H1 (cell line): ENCODE data around the gene COL2A1. TPM values are rescaled to one million over a fixed set of nuclear protein-coding genes. Genes with fewer than 3 reads are reported as not detected.

Experiments
- CTCF ChIA-PET: fragments of 300-600 bp; sonication (Branson Sonifier 250); formaldehyde crosslinking; loops from one replicate; lab custom pipeline; 2021; ENCODE audit not compliant: partially characterized antibody; lab: Charles Lee
- POLR2A ChIA-PET: fragments of 300-600 bp; sonication (Branson Sonifier 250); formaldehyde crosslinking; loops from one replicate; lab custom pipeline; 2021; ENCODE audit warnings: inconsistent platforms; ENCODE audit not compliant: partially characterized antibody; lab: Charles Lee
- DNase-seq, 2 experiments: peaks; one replicate each; pipeline versions ENCODE4 v3.0.0 to v3.0.0-alpha.2; 2010 to 2022; ENCODE audit warnings: low spot score in 2 of 2, low read depth in 1 of 2, mixed read lengths in 1 of 2
- FAIRE-seq: peaks from 2 replicates; lab custom pipeline; 2011; peaks lifted over from hg19 to GRCh38; lab: Jason Lieb, UNC
- H2AFZ ChIP-seq: 2 replicates; pipeline ENCODE4 v1.8.1; 2012; ENCODE audit warnings: low read length, inconsistent platforms
- H2AK5ac ChIP-seq: 2 replicates; pipeline ENCODE4 v1.6.1; 2013; ENCODE audit warnings: low read depth, low read length
- H2BK120ac ChIP-seq: replicated peaks from 2 replicates; pipeline ENCODE3; 2013; ENCODE audit warnings: low read depth, low read length, inconsistent platforms
- H2BK12ac ChIP-seq: 2 replicates; pipeline ENCODE4 v1.6.1; 2013; ENCODE audit warnings: low read depth, low read length
- H2BK15ac ChIP-seq: 2 replicates; pipeline ENCODE4 v1.6.1; 2013; ENCODE audit warnings: low read length
- H2BK20ac ChIP-seq: 2 replicates; pipeline ENCODE4 v1.6.1; 2013; ENCODE audit warnings: low read length
- H2BK5ac ChIP-seq: 2 replicates; pipeline ENCODE4 v1.6.1; 2013; ENCODE audit warnings: low read depth, low read length
- H3K14ac ChIP-seq: 2 replicates; pipeline ENCODE4 v1.6.1; 2013; ENCODE audit warnings: inconsistent platforms; ENCODE audit not compliant: insufficient read length
- H3K18ac ChIP-seq: 2 replicates; pipeline ENCODE4 v1.6.1; 2013; ENCODE audit warnings: low read length; ENCODE audit errors: extremely low read depth
- H3K23ac ChIP-seq: 2 replicates; pipeline ENCODE4 v1.6.1; 2013; ENCODE audit warnings: inconsistent platforms; ENCODE audit not compliant: insufficient read length
- H3K23me2 ChIP-seq: 2 replicates; pipeline ENCODE4 v1.6.1; 2013; ENCODE audit warnings: low read depth, low read length
- H3K27ac ChIP-seq: 2 replicates; pipeline ENCODE4 v1.6.1; 2011; ENCODE audit warnings: low read depth, low read length, inconsistent platforms
- H3K27me3 ChIP-seq, 4 experiments: replicated peaks in 1 of 4; 1 replicate in 1 of 4; 2 replicates in 3 of 4; pipeline versions ENCODE4 v1.6.1 to v1.8.1; 2011 to 2013; ENCODE audit warnings: low read length in 3 of 4, mild to moderate bottlenecking in 3 of 4, inconsistent platforms in 2 of 4, mixed read lengths in 2 of 4, moderate library complexity in 1 of 4; ENCODE audit not compliant: control insufficient read depth in 3 of 4, insufficient read depth in 3 of 4; ENCODE audit errors: extremely low read depth in 1 of 4
- H3K36me3 ChIP-seq, 4 experiments: 2 replicates each; pipeline versions ENCODE4 v1.6.1 to v1.8.1; 2011 to 2013; ENCODE audit warnings: mild to moderate bottlenecking in 4 of 4, low read length in 3 of 4, moderate library complexity in 2 of 4, control low read depth in 1 of 4, inconsistent platforms in 1 of 4; ENCODE audit not compliant: insufficient read depth in 4 of 4, control insufficient read depth in 2 of 4
- H3K4ac ChIP-seq: replicated peaks from 2 replicates; pipeline ENCODE3; 2013; ENCODE audit warnings: low read length, low read depth, mixed read lengths, inconsistent platforms; ENCODE audit not compliant: insufficient read length
- H3K4me1 ChIP-seq, 4 experiments: replicated peaks in 1 of 4; 1 replicate in 1 of 4; 2 replicates in 3 of 4; pipeline versions ENCODE4 v1.6.1 to v1.8.1; 2011 to 2013; ENCODE audit warnings: low read length in 3 of 4, inconsistent platforms in 2 of 4, mixed read lengths in 1 of 4; ENCODE audit not compliant: insufficient read depth in 4 of 4, control insufficient read depth in 3 of 4
- H3K4me2 ChIP-seq, 2 experiments: 2 replicates each; pipeline versions ENCODE4 v1.6.1 to v1.8.1; 2011 to 2013; ENCODE audit warnings: low read depth in 2 of 2, low read length in 2 of 2, control low read depth in 1 of 2, inconsistent platforms in 1 of 2, mild to moderate bottlenecking in 1 of 2; ENCODE audit not compliant: insufficient read depth in 1 of 2
- H3K4me3 ChIP-seq, 4 experiments: fragments of 200-600, 300-600 bp in 1 of 4; sonication (generic), shearing (Covaris generic), sonication (Bioruptor Twin) in 1 of 4; 2 replicates each; pipeline versions ENCODE4 v1.5.1 to v1.8.1; 2011 to 2016; ENCODE audit warnings: low read length in 4 of 4, low read depth in 3 of 4, control low read depth in 2 of 4, inconsistent platforms in 2 of 4, mild to moderate bottlenecking in 2 of 4, mixed read lengths in 1 of 4, moderate library complexity in 1 of 4; ENCODE audit not compliant: insufficient read depth in 2 of 4; ENCODE audit errors: extremely low read depth in 1 of 4
- H3K56ac ChIP-seq: replicated peaks from 2 replicates; pipeline ENCODE3; 2013; ENCODE audit warnings: low read depth, mild to moderate bottlenecking, mixed read lengths, low read length, inconsistent platforms; ENCODE audit not compliant: insufficient read length
- H3K79me1 ChIP-seq: 2 replicates; pipeline ENCODE4 v1.6.1; 2013; ENCODE audit warnings: low read depth, low read length, control low read depth
- H3K79me2 ChIP-seq, 2 experiments: 2 replicates each; pipeline versions ENCODE4 v1.6.1 to v1.8.1; 2012 to 2013; ENCODE audit warnings: low read length in 2 of 2, mild to moderate bottlenecking in 2 of 2, inconsistent platforms in 1 of 2; ENCODE audit not compliant: insufficient read depth in 2 of 2, control insufficient read depth in 1 of 2
- H3K9ac ChIP-seq, 4 experiments: replicated peaks in 1 of 4; 1 replicate in 1 of 4; 2 replicates in 3 of 4; pipeline versions ENCODE4 v1.6.1 to v1.8.1; 2011 to 2013; ENCODE audit warnings: low read depth in 3 of 4, low read length in 3 of 4, control low read depth in 2 of 4, mild to moderate bottlenecking in 2 of 4, moderate library complexity in 2 of 4, inconsistent platforms in 1 of 4; ENCODE audit errors: extremely low read depth in 1 of 4
- H3K9me3 ChIP-seq, 2 experiments: 2 replicates each; pipeline versions ENCODE4 v1.6.1 to v1.8.1; 2012 to 2013; ENCODE audit warnings: mild to moderate bottlenecking in 2 of 2, moderate library complexity in 2 of 2, control low read depth in 1 of 2, inconsistent platforms in 1 of 2, low read depth in 1 of 2, low read length in 1 of 2, mixed read lengths in 1 of 2; ENCODE audit not compliant: insufficient read depth in 2 of 2
- H4K20me1 ChIP-seq, 2 experiments: replicated peaks in 1 of 2; 2 replicates each; pipeline versions ENCODE3 to v1.8.1; 2011 to 2013; ENCODE audit warnings: inconsistent platforms in 2 of 2, low read length in 2 of 2, mild to moderate bottlenecking in 1 of 2; ENCODE audit not compliant: insufficient read depth in 2 of 2, control insufficient read depth in 1 of 2
- H4K5ac ChIP-seq: 2 replicates; pipeline ENCODE4 v1.6.1; 2013; ENCODE audit warnings: low read length, low read depth, mixed read lengths, inconsistent platforms; ENCODE audit not compliant: insufficient read length
- H4K8ac ChIP-seq: 2 replicates; pipeline ENCODE4 v1.8.0; 2013; ENCODE audit warnings: mild to moderate bottlenecking, moderate library complexity, low read length, inconsistent platforms; ENCODE audit not compliant: insufficient read depth; ENCODE audit errors: extremely low read depth
- H4K91ac ChIP-seq: replicated peaks from 2 replicates; pipeline ENCODE3; 2013; ENCODE audit warnings: low read length, mixed read lengths, inconsistent platforms; ENCODE audit not compliant: insufficient read length
- EP300 ChIP-seq, 2 experiments: IDR thresholded peaks; 1 replicate in 1 of 2; 2 replicates in 1 of 2; pipeline ENCODE4 v1.6.1; 2011 to 2012; ENCODE audit warnings: low read depth in 2 of 2, low read length in 2 of 2, mild to moderate bottlenecking in 2 of 2, borderline replicate concordance in 1 of 2, inconsistent platforms in 1 of 2, moderate library complexity in 1 of 2
- KDM1A ChIP-seq: fragments of 200-600, 300-600 bp; sonication (generic); IDR thresholded peaks from 2 replicates; pipeline ENCODE4 v1.7.1; 2016; ENCODE audit warnings: mild to moderate bottlenecking, low read length, borderline replicate concordance
- KDM5A ChIP-seq: fragments of 200-600 bp; IDR thresholded peaks from 2 replicates; pipeline ENCODE4 v1.7.1; 2012; ENCODE audit warnings: mild to moderate bottlenecking, low read length, inconsistent platforms, mixed read lengths
- POU5F1 ChIP-seq: IDR thresholded peaks from 2 replicates; pipeline ENCODE4 v1.6.1; 2011; ENCODE audit warnings: low read depth, mild to moderate bottlenecking, low read length, moderate library complexity
- SP4 ChIP-seq: IDR thresholded peaks from 2 replicates; pipeline ENCODE4 v1.6.1; 2012; ENCODE audit warnings: low read length, inconsistent platforms
- WGBS, 2 experiments: shearing (Covaris generic) in 1 of 2; methylation state at CpG; one replicate each; pipeline versions ENCODE4 v1.1.6 to v1.1.7; 2013 to 2015; ENCODE audit warnings: low lambda C conversion rate in 2 of 2, mixed read lengths in 2 of 2, inconsistent platforms in 1 of 2, low coverage in 1 of 2, missing lambda C conversion rate in 1 of 2; ENCODE audit not compliant: insufficient replicate concordance in 2 of 2, insufficient coverage in 1 of 2, insufficient read length in 1 of 2; ENCODE audit errors: extremely low coverage in 1 of 2, missing lambda C conversion rate in 1 of 2; 5-methylcytosine and 5-hydroxymethylcytosine counted together
- polyA plus RNA-seq, 7 experiments: library from polyadenylated mRNA; depleted of rRNA in 3 of 7; stranded (reverse) in 5 of 7; unstranded in 2 of 7; fragments of >200 nt in 5 of 7; fragments of 200-250 nt in 2 of 7; gene quantifications; 1 replicate in 5 of 7; 2 replicates in 1 of 7; 4 replicates in 1 of 7; pipeline versions ENCODE4 v1.2.1 to v1.2.3, GENCODE V29; 2011 to 2013; ENCODE audit warnings: missing spikeins in 2 of 7, mixed read lengths in 2 of 7
- total RNA-seq: library from RNA; stranded (reverse); fragmentation: NEBNext Ultra II Directional; extraction: Animal tissue kit (Norgen Biotek cat#: 25700); gene quantifications from 2 replicates; pipeline ENCODE4 v1.2.1, GENCODE V29; 2021
- TF ChIP-seq, protein P1 (sequence below): IDR thresholded peaks from 2 replicates; pipeline ENCODE4 v1.6.1; 2012; ENCODE audit warnings: inconsistent platforms

The COL2A1 gene
- total and polyA plus RNA-seq, 2 of the 8 experiments (the other 6 are each of a cell fraction or from before 2014, with no cell fraction given), result 4.2 to 14.6 TPM

DNA sequence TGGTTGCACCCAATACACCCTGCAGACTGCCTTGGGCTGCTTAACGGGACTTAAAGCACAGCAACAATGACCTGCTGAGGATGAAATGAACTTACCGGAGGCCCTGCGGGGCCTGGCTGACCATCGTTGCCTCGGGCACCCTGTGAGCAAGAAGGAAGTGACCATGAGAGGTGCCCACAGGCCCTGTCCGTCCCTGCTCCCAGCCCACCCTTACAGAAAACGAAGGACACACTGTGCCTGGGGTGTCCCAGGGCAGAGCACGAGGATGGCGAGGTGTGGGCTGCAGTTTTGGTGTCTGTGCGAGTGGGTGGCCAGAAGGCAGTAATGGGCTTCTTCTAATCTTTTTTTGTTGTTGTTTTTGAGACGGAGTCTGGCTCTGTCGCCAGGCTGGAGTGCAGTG is 14.6 kb downstream of the COL2A1 start:
- Histone ChIP-seq H2AK5ac (no peak overlapping the region), H3K36me3 (no peaks in the 10 kb centered on the region), H3K79me2 (no peaks in the 10 kb centered on the region), H3K14ac (no peak overlapping the region), H2BK5ac (no peak overlapping the region), H3K79me1 (no peaks in the 10 kb centered on the region), H3K23ac (no peak overlapping the region), H3K4me1 (peaks cover 0 to 7% (median 3%) of the 10 kb centered on the region in 4 experiments; a peak in 4 of 7 replicates), H4K5ac (no peak overlapping the region), H3K4ac (no peak overlapping the region), H3K56ac (no peak overlapping the region), H3K4me3 (no peak overlapping the region), H4K8ac (no peak overlapping the region), H2BK15ac (no peak overlapping the region), H2AFZ (no peak overlapping the region), H3K27ac (no peak overlapping the region), H3K9me3 (no peaks in the 10 kb centered on the region), H2BK120ac (no peak overlapping the region), H3K9ac (no peak overlapping the region), H4K20me1 (peaks cover 0 to 2% of the 10 kb centered on the region in 2 experiments), H4K91ac (no peak overlapping the region), H3K4me2 (no peak overlapping the region), H2BK20ac (no peak overlapping the region), H3K18ac (no peak overlapping the region), H3K27me3 (peaks cover 0 to 15% (median 2%) of the 10 kb centered on the region in 4 experiments; a peak in 4 of 7 replicates), H3K23me2 (no peaks in the 10 kb centered on the region; the same call in 1 of the 2 replicates), H2BK12ac (no peak overlapping the region)
- POLR2A ChIA-PET, result interaction anchor here (1.1 kb wide), 1 partner anchor 33 kb away, joined by 3 read pairs; no protein-coding TSS in a partner anchor
- FAIRE-seq, result no peak
- TF ChIP-seq SP4 (no peak), POU5F1 (no peak), KDM1A (no peak), EP300 (IDR thresholded peaks at IDR 0.05; ENCODE audit: borderline replicate concordance in 1 of 2, low read depth in 2 of 2, low read length in 2 of 2) (no peak), KDM5A (no peak)
- TF ChIP-seq, protein P1, sequence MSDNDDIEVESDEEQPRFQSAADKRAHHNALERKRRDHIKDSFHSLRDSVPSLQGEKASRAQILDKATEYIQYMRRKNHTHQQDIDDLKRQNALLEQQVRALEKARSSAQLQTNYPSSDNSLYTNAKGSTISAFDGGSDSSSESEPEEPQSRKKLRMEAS, result no peak
- no peak for DNase-seq
- 84% methylated on average over 12 of the region's 12 CpGs; no CpG with 5 or more reads in 1 of the 2 experiments for WGBS, 2 experiments
- CTCF ChIA-PET, result interaction anchor here (0.6 to 1.7 kb wide), 2 partner anchors 9 to 72 kb away, joined by 3 to 4 read pairs; no protein-coding TSS in a partner anchor
